ENCODE data around the gene FAM241A.

FAM241A gene

DNA sequence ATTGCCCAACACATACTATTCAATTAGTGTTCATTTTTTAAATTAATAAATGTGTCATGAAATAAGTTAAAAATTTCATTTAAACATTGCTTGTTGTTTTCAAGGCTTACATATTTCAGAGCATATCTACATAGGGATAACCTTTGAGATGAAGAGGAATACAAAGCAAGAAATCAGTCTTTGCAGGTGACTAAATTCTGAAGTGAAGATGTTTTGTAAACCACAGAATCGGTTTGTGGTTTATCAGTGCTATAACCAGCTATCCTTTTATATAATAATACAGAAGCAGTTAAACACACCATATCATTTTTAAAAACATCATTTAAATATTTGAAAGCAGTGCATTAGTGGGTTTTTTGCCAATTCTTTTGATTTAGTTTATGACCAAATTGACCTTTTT, 26.9 kb downstream of the FAM241A start:
- no peak overlapping the region for H3K27ac ChIP-seq (ENCODE audit: low read depth, low read length)
- no peaks in the 10 kb centered on the region for H3K9me3 ChIP-seq (ENCODE audit: insufficient read depth, low read length)
- H4K20me1 ChIP-seq (ENCODE audit: low read depth, low read length) = no peaks in the 10 kb centered on the region
- no peaks in the 10 kb centered on the region for H3F3A ChIP-seq (ENCODE audit: insufficient read depth)
- no peak overlapping the region for H3K4me3 ChIP-seq (ENCODE audit: insufficient read depth, low read length, poor library complexity, severe bottlenecking)
- TF ChIP-seq, protein P1, sequence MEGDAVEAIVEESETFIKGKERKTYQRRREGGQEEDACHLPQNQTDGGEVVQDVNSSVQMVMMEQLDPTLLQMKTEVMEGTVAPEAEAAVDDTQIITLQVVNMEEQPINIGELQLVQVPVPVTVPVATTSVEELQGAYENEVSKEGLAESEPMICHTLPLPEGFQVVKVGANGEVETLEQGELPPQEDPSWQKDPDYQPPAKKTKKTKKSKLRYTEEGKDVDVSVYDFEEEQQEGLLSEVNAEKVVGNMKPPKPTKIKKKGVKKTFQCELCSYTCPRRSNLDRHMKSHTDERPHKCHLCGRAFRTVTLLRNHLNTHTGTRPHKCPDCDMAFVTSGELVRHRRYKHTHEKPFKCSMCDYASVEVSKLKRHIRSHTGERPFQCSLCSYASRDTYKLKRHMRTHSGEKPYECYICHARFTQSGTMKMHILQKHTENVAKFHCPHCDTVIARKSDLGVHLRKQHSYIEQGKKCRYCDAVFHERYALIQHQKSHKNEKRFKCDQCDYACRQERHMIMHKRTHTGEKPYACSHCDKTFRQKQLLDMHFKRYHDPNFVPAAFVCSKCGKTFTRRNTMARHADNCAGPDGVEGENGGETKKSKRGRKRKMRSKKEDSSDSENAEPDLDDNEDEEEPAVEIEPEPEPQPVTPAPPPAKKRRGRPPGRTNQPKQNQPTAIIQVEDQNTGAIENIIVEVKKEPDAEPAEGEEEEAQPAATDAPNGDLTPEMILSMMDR (IDR thresholded peaks at IDR 0.05; ENCODE audit: insufficient read depth, low read length, poor library complexity, severe bottlenecking) = no peak
- no peak overlapping the region for H3K9ac ChIP-seq (ENCODE audit: low read length)
- peak overlapping the region; percentile 29 for H3K4me2 ChIP-seq (ENCODE audit: low read depth, low read length, poor library complexity, severe bottlenecking)
- H2AFZ ChIP-seq (ENCODE audit: low read depth, low read length, severe bottlenecking) = no peak overlapping the region
- H3K79me2 ChIP-seq (ENCODE audit: insufficient read depth, low read length) = no peaks in the 10 kb centered on the region
- no peaks in the 10 kb centered on the region for H3K27me3 ChIP-seq (ENCODE audit: low read length)
- no peaks in the 10 kb centered on the region for H3K9me2 ChIP-seq (replicated peaks; ENCODE audit: insufficient read depth, low read length)
- no peaks in the 10 kb centered on the region for H3K36me3 ChIP-seq (ENCODE audit: low read length)

- Histone ChIP-seq H3K9ac (ENCODE audit: low read length) (no peak overlapping the region), H3K4me3 (ENCODE audit: insufficient read depth, low read length, poor library complexity, severe bottlenecking) (no peak overlapping the region), H2AFZ (ENCODE audit: low read depth, low read length, severe bottlenecking) (no peak overlapping the region), H3K9me2 (replicated peaks; ENCODE audit: insufficient read depth, low read length) (no peaks in the 10 kb centered on the region), H3K9me3 (ENCODE audit: insufficient read depth, low read length) (no peaks in the 10 kb centered on the region), H3K36me3 (ENCODE audit: low read length) (no peaks in the 10 kb centered on the region), H3K27me3 (ENCODE audit: low read length) (no peaks in the 10 kb centered on the region), H3K27ac (ENCODE audit: low read depth, low read length) (no peak overlapping the region), H4K20me1 (ENCODE audit: low read depth, low read length) (no peaks in the 10 kb centered on the region), H3K79me2 (ENCODE audit: insufficient read depth, low read length) (no peaks in the 10 kb centered on the region), H3K4me2 (ENCODE audit: low read depth, low read length, poor library complexity, severe bottlenecking) (no peak overlapping the region), H3F3A (ENCODE audit: insufficient read depth) (no peaks in the 10 kb centered on the region)
- TF ChIP-seq, protein P1 (IDR thresholded peaks at IDR 0.05; ENCODE audit: insufficient read depth, low read length, poor library complexity, severe bottlenecking) = no peak
- TF ChIP-seq EZH2phosphoT487 (conservative IDR thresholded peaks at IDR 0.05; ENCODE audit: low read length) = no peak
Measured at GRCh38 chr4:112173593-112174558, 28.6 kb downstream of the FAM241A start.

GRCh38 chr4:112175840-112176239, 30.6 kb downstream of the FAM241A start:
- Histone ChIP-seq H3K36me3 (ENCODE audit: low read length) (no peaks in the 10 kb centered on the region), H3K4me2 (ENCODE audit: low read depth, low read length, poor library complexity, severe bottlenecking) (no peak overlapping the region), H3K79me2 (ENCODE audit: insufficient read depth, low read length) (no peaks in the 10 kb centered on the region), H3K27ac (ENCODE audit: low read depth, low read length) (no peak overlapping the region), H3K9ac (ENCODE audit: low read length) (no peak overlapping the region), H4K20me1 (ENCODE audit: low read depth, low read length) (no peaks in the 10 kb centered on the region), H3F3A (ENCODE audit: insufficient read depth) (no peaks in the 10 kb centered on the region), H3K9me3 (ENCODE audit: insufficient read depth, low read length) (no peaks in the 10 kb centered on the region), H2AFZ (ENCODE audit: low read depth, low read length, severe bottlenecking) (no peak overlapping the region), H3K9me2 (replicated peaks; ENCODE audit: insufficient read depth, low read length) (no peaks in the 10 kb centered on the region), H3K4me3 (ENCODE audit: insufficient read depth, low read length, poor library complexity, severe bottlenecking) (no peak overlapping the region), H3K27me3 (ENCODE audit: low read length) (no peaks in the 10 kb centered on the region)
- TF ChIP-seq, protein P1 (IDR thresholded peaks at IDR 0.05; ENCODE audit: insufficient read depth, low read length, poor library complexity, severe bottlenecking) = no peak
- no peak for TF ChIP-seq EZH2phosphoT487 (conservative IDR thresholded peaks at IDR 0.05; ENCODE audit: low read length)
